Cardiac fibroblast (primary cell): ENCODE results near the gene EVC.

Experiments
- DNase-seq, 2 donors: peaks; one replicate each; pipeline versions ENCODE4 v3.0.0 to v3.0.0-alpha.2; 2010; ENCODE audit warnings: low read depth in 2 of 2
- H3K4me3 ChIP-seq, 2 donors: replicated peaks in 1 of 2; 1 replicate in 1 of 2; 2 replicates in 1 of 2; pipeline ENCODE4 v1.5.1; 2011; ENCODE audit warnings: low read depth in 2 of 2, low read length in 2 of 2, mild to moderate bottlenecking in 2 of 2, moderate library complexity in 1 of 2
- CTCF ChIP-seq: IDR thresholded peaks from one replicate; pipeline ENCODE4 v1.5.1; 2011; ENCODE audit warnings: low read depth, mild to moderate bottlenecking, low read length, inconsistent platforms

Gene EVC

GRCh38 chr4:5683566-5683965, 27.4 kb upstream of the EVC start:
- DNase-seq, result no peak
- no peak for TF ChIP-seq CTCF
- H3K4me3 ChIP-seq, result no peak overlapping the region

- TF ChIP-seq CTCF, result no peak
- no peak for DNase-seq
- H3K4me3 ChIP-seq, result no peak overlapping the region
These were observed 25.7 kb upstream of the EVC start for GRCh38 chr4:5685296-5685695.

- H3K4me3 ChIP-seq, result no peak overlapping the region
- no peak for DNase-seq
- TF ChIP-seq CTCF, result no peak
These were observed 24.7 kb upstream of the EVC start for GRCh38 chr4:5686338-5686737.

- no peak for DNase-seq
- no peak for TF ChIP-seq CTCF
- no peak overlapping the region for H3K4me3 ChIP-seq
These were observed 21.9 kb upstream of the EVC start for GRCh38 chr4:5689065-5689464.

GRCh38 chr4:5691491-5692132, 19.4 kb upstream of the EVC start:
- no peak for DNase-seq
- TF ChIP-seq CTCF, result no peak
- H3K4me3 ChIP-seq, result no peak overlapping the region

- DNase-seq, result no peak
- H3K4me3 ChIP-seq, result no peak overlapping the region
- TF ChIP-seq CTCF, result no peak
These were observed 17.1 kb upstream of the EVC start for GRCh38 chr4:5693871-5694270.

- H3K4me3 ChIP-seq, result no peak overlapping the region
- no peak for DNase-seq
- no peak for TF ChIP-seq CTCF
These were observed 14.7 kb upstream of the EVC start for GRCh38 chr4:5696341-5696740.
